ENCODE results near the gene C1orf52. TPM values are rescaled to one million over a fixed set of nuclear protein-coding genes. Genes with fewer than 3 reads are reported as not detected.

The C1orf52 gene
- total and polyA plus RNA-seq, 9 of the 15 experiments (the other 6 are each of a cell fraction or from before 2014, with no cell fraction given) = 17.0 to 38.5 (median 33.0) TPM

- TF ChIP-seq LCOR (CRISPR knock-in tag; IDR thresholded peaks at IDR 0.05) (peak; percentile 54; the same call in 1 of the 2 replicates), SP2 (IDR thresholded peaks at IDR 0.05; ENCODE audit: extremely low read depth, low read depth, low read length, poor library complexity, severe bottlenecking) (peak; percentile 14), CBX3 (IDR thresholded peaks at IDR 0.05; ENCODE audit: borderline replicate concordance in 1 of 2, low read length in 2 of 2) (no peak), HEY1 (CRISPR knock-in tag; IDR thresholded peaks at IDR 0.05; ENCODE audit: borderline replicate concordance) (no peak), SIN3B (IDR thresholded peaks at IDR 0.05; ENCODE audit: low read depth) (peak; percentile 74), THRA (IDR thresholded peaks at IDR 0.05) (no peak), ADNP (tag; IDR thresholded peaks at IDR 0.05) (no peak), CBFA2T2 (conservative IDR thresholded peaks at IDR 0.05) (no peak), POLR2A (conservative IDR thresholded peaks at IDR 0.05) (peak; percentile 87), EP400 (IDR thresholded peaks at IDR 0.05) (no peak; the same call in none of the 2 replicates), PTBP1 (IDR thresholded peaks at IDR 0.05; ENCODE audit: low read depth, low read length) (no peak), ZHX1 (conservative IDR thresholded peaks at IDR 0.05; ENCODE audit: low read length) (0 out of 2 replicates have a peak, but pooled peaks have one; percentile 25), HNRNPL (IDR thresholded peaks at IDR 0.05; ENCODE audit: low read depth, low read length) (no peak), NR3C1 (CRISPR knock-in tag; IDR thresholded peaks at IDR 0.05) (no peak), MTA1 (IDR thresholded peaks at IDR 0.05; ENCODE audit: borderline replicate concordance) (peak; percentile 96), SNRNP70 (optimal IDR thresholded peaks at IDR 0.05; ENCODE audit: low read depth, low read length) (no peak), ZNF707 (CRISPR knock-in tag; conservative IDR thresholded peaks at IDR 0.05) (no peak), ZKSCAN3 (CRISPR knock-in tag; IDR thresholded peaks at IDR 0.05) (no peak), MAFF (IDR thresholded peaks at IDR 0.05; ENCODE audit: low read length) (no peak), CBX8 (IDR thresholded peaks at IDR 0.05; ENCODE audit: borderline replicate concordance, extremely low read depth, low read depth, low read length, poor library complexity, severe bottlenecking) (no peak), TBL1XR1 (IDR thresholded peaks at IDR 0.05; ENCODE audit: low read length in 2 of 2) (no peak), ZNF277 (CRISPR knock-in tag; IDR thresholded peaks at IDR 0.05; ENCODE audit: borderline replicate concordance) (no peak), PURB (CRISPR knock-in tag; IDR thresholded peaks at IDR 0.05; ENCODE audit: low read depth) (no peak), POLR2AphosphoS2 (IDR thresholded peaks at IDR 0.05; ENCODE audit: low read length) (no peak), HDAC2 (IDR thresholded peaks at IDR 0.05) (no peak)
These were observed 16.9 kb upstream of the C1orf52 start, which contains the start of gene BCL10 (continued) for GRCh38 chr1:85276215-85276977.
